GM19025 (cell line): Measurements from ENCODE around the gene GAS1.

Experiments used
- ATAC-seq: cut with Tn5 transposase; IDR thresholded peaks from one replicate; pipeline ENCODE4 v1.9.1; 2021; ENCODE audit warnings: mild to moderate bottlenecking, low read depth, moderate library complexity; ENCODE audit not compliant: unreplicated experiment

GAS1 gene

GRCh38 chr9:86939321-86939720 lies 8.0 kb downstream of the GAS1 start:
- ATAC-seq, result no peak

DNA sequence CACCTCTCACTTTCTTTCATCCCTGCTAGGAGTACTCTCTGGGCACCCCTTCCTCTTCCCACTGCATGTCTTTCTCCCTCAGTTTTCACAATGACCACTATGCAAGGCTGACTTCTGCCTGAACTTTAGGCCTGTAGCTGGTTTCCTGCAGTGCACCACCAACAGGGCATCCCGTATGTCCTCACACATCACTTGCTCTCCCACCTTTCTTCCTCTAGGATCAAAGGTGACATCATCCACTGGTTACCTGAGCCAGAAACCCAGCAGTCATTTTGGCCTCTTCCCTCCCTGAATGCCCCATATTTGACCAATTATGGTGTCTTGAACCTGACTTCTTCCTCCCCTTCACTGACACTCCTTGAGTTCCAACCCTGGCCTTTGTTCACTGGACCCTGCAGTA lies 8.5 kb downstream of the GAS1 start:
- no peak for ATAC-seq

DNA sequence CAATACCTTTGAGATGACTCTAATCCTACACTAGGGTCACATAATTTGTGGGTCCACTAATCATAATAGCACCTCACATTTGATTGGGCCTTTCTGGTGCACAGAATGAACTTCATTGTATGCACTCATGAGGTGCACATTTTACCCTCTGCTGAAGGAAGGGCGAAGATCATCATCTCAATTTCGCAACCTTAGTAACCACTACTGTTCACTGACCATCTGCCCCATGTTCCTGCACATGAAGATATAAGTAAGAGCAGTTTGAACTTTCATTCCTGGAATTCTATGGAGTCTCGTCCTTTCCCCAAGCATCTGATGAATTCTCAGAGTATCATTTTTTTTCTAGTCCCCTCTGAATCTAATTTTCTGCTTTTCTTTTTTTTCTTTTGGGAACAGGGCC lies 21.2 kb downstream of the GAS1 start:
- no peak for ATAC-seq

- ATAC-seq, result no peak
Observed at GRCh38 chr9:86925686-86926085, 21.6 kb downstream of the GAS1 start.

DNA sequence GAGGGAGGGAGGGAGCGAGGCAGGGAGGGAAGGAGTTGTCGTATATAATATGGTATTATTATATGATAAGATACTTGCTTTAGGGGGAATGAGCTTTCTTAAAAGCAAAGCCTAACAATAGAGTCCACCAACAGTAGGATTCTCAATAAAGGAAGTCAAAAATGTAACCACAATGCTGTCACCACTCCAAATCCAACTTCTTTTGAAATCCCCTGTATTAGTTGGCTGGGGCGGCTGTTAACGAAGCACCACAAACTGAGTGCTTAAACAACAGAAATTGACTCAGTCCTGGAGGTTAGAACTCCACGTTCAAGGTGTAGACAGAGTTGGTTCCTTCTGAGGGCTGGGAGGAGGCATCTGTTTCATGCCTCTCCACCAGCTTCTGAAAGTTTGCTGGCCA lies 23.1 kb downstream of the GAS1 start:
- no peak for ATAC-seq

DNA sequence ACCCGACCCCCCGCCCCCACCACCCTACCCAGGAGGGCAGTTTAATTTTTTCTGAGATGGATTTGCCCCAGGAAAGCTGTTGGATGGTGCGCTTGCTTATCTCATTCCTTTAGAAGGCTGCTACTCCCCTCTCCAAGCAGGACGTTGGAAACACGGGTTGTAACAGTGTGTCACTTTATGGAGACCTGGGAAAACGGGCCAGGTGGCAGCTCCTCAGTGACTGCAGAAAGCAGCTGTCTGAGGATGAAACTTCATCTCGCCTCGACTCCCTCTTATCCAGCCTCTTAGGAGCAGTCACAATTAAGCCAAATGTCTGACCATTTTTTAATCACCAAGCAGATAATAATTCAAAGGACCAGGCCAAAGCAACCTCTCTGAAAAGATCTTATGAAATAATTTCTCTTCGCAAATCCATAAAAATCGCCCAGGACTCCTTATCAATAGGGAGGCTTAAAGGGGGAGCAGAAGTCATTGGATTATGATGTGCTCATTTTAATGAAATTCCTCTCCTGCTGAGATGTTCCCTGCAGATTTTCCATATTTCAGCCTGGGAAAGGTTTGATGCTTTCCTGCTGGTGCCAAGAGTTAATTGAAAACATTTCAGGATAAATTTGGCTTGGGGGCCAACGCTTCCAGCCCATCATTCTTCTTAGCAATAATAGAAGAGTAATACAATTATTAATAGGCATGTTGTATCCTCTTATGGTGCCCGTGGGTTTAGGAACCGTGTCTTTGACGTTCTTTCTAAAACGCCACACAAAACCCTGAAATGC lies 26.0 kb downstream of the GAS1 start:
- ATAC-seq, result no peak

DNA sequence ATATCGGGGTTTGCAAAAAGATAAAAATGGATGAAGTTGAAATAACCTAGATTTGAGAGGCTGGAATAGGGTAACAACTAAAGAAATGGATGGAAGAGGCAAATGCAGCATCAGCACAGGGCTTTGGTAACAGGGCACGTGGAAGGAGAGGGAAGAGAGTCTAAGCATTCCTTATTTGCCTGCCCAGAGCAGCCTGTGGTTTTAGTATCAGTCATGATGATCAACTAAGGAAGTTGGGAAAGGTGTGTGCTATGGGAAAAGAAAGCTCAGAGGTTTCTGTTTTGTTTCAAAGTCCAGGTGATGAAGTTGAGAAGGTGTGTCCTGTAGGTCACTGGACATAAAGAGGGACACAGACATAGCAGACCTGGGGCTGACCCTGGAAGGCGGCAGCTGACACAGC lies 28.8 kb downstream of the GAS1 start:
- no peak for ATAC-seq

DNA sequence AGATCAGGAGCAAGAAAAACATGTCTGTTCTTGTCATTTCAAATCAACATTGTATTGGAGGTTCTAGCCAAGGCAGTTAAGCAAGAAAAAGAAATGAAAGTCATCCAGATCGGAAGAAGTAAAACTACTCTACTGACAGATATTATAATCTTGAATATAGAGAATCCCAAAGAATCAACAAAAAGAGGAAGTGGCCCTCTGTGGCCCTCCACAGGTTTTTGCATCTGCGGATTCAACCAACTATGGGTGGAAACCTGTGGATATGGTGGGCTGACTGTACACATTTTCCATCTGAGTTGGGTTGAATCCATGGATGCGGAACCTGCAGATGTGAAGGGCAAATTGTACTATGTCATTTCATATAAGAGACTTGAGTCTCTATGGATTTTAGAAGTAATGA lies 35.1 kb downstream of the GAS1 start:
- no peak for ATAC-seq

DNA sequence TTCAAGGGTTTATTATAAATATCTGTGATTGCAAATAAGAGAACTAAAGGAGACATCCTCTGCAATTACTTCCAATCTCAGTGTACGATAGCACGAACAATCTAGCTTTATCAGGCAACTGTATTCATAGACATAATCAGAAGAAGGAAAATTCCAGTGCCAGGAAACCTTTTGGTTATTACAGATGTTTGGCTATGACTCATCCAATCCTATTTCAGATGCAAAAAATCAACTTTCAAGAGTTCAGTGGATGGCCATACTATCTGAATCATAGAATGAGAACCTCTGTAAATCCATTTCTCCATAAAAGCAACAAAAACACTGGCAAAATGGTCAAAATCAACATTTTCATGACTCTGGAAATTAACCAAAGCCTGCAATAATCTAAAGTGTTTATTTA lies 37.9 kb downstream of the GAS1 start:
- ATAC-seq, result no peak

DNA sequence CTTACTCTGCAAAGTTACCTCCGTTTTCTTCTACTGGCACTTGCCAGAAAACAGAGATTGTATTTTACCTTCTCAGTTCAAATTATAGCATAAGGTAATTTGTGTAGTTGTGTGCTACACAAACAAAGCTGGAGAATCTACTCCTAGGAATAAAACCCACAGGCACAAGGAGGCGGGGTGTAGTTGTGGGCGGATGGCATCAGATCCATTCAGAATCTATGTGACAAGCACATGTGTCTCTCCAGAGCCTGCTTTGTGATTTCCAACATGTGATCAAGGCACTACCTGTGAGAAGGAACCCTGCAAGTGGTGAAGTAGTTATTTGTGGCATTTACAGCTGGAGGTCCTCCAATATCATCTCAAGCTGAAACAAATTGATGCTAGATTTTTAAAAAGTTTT lies 39.0 kb downstream of the GAS1 start:
- no peak for ATAC-seq

DNA sequence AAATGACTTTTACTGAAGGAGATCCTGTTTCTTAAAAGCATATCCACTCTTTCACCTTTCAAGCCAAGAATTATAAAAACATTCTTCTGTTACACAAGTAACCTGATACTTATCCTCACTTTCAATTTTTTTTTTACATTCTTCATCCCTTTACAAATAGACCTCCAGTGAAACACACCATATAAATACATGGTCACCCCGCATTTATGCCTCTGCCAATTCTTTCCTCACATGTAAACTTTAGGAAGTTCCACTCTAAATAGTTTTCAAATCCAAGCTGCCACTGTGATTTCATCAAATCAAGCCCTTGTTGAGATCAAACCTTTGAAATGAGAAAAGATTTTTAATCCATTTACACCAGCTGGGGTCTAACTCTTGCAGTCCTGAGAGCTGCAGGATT lies 40.0 kb downstream of the GAS1 start:
- no peak for ATAC-seq

- ATAC-seq, result no peak
Observed at GRCh38 chr9:86903734-86904085, 43.6 kb downstream of the GAS1 start.

- no peak for ATAC-seq
Observed at GRCh38 chr9:86902991-86903733, 44.1 kb downstream of the GAS1 start.

DNA sequence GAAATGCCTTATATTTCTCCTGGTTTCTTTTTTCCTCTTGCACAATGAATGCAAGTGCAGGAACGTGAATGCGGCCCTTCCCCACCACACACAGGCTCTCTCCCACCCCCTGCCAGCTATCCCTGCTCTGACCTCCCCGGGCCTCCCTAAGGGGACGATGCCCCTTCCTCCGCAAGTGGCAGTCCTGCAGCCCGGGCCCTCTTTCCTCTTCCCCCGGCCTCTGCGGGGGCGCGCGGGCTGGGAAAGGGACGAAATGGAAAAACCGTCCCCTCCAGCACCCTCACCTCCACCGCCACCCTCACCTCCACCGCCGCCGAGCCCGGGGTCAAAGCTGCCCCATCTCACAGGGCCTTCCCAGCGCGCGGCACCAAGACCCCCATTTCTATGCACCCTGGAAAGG lies 44.7 kb downstream of the GAS1 start:
- ATAC-seq, result no peak

DNA sequence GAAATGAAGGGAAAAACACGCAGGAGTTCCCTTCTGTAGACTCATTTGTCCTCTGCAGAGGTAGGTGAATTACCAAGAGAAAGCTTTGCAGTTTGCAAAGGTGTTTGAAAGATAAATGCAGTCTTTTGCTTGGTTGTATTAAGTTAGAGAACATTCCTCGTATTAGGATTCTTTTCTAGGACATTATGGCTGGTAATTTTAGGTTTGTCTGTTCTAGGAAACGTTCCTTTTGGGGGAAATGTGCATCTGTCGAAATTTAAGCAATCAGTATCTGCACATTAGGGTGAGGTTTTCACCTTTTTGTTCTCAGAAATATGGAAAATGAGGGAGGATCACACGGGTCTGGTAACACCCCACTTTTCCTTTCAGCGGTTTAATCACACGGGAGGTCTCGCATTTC lies 45.1 kb downstream of the GAS1 start:
- no peak for ATAC-seq

GRCh38 chr9:86901511-86901910 lies 45.8 kb downstream of the GAS1 start:
- no peak for ATAC-seq
